ENCODE results near the gene CUEDC1.

DNA sequence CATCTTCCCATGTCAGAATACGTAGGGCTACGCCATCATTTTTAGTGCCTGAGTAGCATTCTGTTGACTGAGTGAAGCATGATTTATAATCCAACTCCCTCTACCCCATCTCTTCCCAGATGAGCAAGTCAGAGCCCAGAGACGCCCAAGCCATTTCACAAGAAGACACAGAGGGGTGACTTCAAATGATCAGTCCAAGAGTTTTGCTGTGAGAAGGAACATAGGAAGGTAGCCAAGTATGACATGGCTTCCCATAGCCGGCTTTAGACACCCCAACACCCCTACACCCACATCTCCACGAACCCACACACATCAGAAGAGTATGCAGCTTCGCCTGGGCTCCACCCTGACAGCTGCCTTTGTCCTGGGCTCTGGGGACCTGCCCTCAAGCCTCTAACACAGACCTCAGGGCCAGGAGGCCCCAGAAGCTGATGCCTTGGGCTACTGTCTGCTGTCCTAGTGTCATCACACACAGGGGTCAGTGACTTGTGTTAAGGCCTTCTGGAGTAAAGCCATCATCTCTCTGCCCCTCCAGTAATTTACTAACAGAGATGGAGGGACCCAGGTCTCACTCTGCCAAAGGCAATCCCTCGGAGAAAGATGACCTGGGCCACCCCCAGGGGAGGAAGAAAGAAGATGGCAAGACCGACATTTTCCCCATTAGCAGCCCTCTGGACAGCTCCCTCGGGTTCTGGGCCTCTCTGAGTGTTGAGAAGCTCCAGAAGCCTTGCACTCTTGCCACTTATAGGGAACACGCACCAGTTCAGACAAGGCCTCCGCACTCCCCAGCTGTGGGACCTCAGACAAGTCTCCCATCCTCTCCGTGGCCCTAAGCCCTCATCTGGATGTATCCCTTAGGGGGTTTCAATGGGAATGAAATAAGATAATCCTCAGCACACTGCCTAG is 66.6 kb downstream of the CUEDC1 start:
- TF ChIP-seq, protein P1, sequence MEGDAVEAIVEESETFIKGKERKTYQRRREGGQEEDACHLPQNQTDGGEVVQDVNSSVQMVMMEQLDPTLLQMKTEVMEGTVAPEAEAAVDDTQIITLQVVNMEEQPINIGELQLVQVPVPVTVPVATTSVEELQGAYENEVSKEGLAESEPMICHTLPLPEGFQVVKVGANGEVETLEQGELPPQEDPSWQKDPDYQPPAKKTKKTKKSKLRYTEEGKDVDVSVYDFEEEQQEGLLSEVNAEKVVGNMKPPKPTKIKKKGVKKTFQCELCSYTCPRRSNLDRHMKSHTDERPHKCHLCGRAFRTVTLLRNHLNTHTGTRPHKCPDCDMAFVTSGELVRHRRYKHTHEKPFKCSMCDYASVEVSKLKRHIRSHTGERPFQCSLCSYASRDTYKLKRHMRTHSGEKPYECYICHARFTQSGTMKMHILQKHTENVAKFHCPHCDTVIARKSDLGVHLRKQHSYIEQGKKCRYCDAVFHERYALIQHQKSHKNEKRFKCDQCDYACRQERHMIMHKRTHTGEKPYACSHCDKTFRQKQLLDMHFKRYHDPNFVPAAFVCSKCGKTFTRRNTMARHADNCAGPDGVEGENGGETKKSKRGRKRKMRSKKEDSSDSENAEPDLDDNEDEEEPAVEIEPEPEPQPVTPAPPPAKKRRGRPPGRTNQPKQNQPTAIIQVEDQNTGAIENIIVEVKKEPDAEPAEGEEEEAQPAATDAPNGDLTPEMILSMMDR (IDR thresholded peaks at IDR 0.05; ENCODE audit: insufficient read depth, low read length), result no peak
- no peak for TF ChIP-seq POLR2AphosphoS5 (IDR thresholded peaks at IDR 0.05; ENCODE audit: low read depth)
- TF ChIP-seq, protein P2, sequence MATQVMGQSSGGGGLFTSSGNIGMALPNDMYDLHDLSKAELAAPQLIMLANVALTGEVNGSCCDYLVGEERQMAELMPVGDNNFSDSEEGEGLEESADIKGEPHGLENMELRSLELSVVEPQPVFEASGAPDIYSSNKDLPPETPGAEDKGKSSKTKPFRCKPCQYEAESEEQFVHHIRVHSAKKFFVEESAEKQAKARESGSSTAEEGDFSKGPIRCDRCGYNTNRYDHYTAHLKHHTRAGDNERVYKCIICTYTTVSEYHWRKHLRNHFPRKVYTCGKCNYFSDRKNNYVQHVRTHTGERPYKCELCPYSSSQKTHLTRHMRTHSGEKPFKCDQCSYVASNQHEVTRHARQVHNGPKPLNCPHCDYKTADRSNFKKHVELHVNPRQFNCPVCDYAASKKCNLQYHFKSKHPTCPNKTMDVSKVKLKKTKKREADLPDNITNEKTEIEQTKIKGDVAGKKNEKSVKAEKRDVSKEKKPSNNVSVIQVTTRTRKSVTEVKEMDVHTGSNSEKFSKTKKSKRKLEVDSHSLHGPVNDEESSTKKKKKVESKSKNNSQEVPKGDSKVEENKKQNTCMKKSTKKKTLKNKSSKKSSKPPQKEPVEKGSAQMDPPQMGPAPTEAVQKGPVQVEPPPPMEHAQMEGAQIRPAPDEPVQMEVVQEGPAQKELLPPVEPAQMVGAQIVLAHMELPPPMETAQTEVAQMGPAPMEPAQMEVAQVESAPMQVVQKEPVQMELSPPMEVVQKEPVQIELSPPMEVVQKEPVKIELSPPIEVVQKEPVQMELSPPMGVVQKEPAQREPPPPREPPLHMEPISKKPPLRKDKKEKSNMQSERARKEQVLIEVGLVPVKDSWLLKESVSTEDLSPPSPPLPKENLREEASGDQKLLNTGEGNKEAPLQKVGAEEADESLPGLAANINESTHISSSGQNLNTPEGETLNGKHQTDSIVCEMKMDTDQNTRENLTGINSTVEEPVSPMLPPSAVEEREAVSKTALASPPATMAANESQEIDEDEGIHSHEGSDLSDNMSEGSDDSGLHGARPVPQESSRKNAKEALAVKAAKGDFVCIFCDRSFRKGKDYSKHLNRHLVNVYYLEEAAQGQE (IDR thresholded peaks at IDR 0.05; ENCODE audit: insufficient replicate concordance, low read depth), result no peak

All from HL-60 (cell line).